Kidney epithelial cell (primary cell): ENCODE results near the gene NUP98. TPM values are rescaled to one million over a fixed set of nuclear protein-coding genes. Genes with fewer than 3 reads are reported as not detected.

Source experiments
- DNase-seq: peaks from one replicate; pipeline ENCODE4 v3.0.0-alpha.2; 2010; ENCODE audit warnings: low read depth
- H3K27me3 ChIP-seq: 2 replicates; pipeline ENCODE4 v1.6.0; 2011; ENCODE audit warnings: low read length; ENCODE audit not compliant: control insufficient read depth, insufficient read depth
- H3K36me3 ChIP-seq: 2 replicates; pipeline ENCODE4 v1.5.1; 2011; ENCODE audit warnings: low read length; ENCODE audit not compliant: control insufficient read depth, insufficient read depth
- H3K4me3 ChIP-seq: 2 replicates; pipeline ENCODE4 v1.5.1; 2011; ENCODE audit warnings: low read depth, mild to moderate bottlenecking, control low read depth, low read length
- CTCF ChIP-seq: IDR thresholded peaks from 2 replicates; pipeline ENCODE4 v1.5.1; 2011; ENCODE audit warnings: mild to moderate bottlenecking, moderate library complexity, low read length, control low read depth, inconsistent platforms; ENCODE audit not compliant: insufficient read depth, poor library complexity, severe bottlenecking
- total RNA-seq: library from RNA; depleted of rRNA; stranded (reverse); fragments of >200 nt; gene quantifications from 2 replicates; pipeline ENCODE4 v1.2.3, GENCODE V29; 2015

Gene NUP98
- total RNA-seq, 1 donor from 2014 or later, result 94.0 TPM

DNA sequence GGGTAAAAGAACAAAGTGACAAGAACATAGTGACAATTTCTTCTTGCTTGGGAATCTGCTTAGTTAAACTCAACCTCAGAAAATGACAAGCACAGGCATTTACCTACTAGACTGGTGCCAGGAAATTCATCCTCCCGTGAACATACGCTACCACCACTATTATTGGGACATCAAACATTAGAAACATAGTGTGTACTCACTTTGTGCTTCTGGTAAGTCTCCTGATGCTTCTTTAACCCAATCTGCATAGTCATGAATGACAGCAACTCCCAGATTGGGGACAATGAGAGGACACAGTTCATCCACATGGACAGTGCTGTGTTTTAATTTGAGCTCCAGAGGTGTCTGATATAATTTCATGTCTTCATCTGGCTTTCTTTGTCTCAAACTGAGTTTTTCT is 96.9 kb downstream of the NUP98 start:
- DNase-seq, result no peak
- no peak overlapping the region for H3K4me3 ChIP-seq
- H3K36me3 ChIP-seq, result no peaks in the 10 kb centered on the region
- H3K27me3 ChIP-seq, result no peaks in the 10 kb centered on the region
- TF ChIP-seq CTCF, result no peak

- Histone ChIP-seq H3K4me3 (no peak overlapping the region), H3K27me3 (no peaks in the 10 kb centered on the region), H3K36me3 (peaks cover 2% of the 10 kb centered on the region)
- TF ChIP-seq CTCF, result no peak
- DNase-seq, result no peak
Observed at GRCh38 chr11:3686751-3687150, 110.6 kb downstream of the NUP98 start.

GRCh38 chr11:3685923-3686322 is 111.4 kb downstream of the NUP98 start:
- peaks cover 2% of the 10 kb centered on the region for H3K36me3 ChIP-seq
- no peak overlapping the region for H3K4me3 ChIP-seq
- DNase-seq, result no peak
- no peaks in the 10 kb centered on the region for H3K27me3 ChIP-seq
- TF ChIP-seq CTCF, result no peak

DNA sequence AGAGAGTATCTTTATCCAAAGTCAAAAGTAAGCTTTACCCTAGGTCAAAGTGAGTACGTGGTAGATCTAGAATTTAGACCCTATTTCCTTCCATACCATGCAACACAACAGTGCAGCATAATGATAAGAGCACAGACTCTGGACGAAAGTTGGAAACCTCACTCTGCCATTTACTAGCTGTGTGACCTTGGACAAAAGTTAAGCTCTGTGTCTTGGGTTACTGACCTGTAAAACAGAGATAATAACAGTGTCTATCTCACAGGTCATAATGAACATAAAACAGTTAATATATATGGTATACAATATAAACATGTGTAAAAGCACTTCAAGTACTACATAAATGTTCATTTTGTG is 112.6 kb downstream of the NUP98 start:
- no peak overlapping the region for H3K4me3 ChIP-seq
- TF ChIP-seq CTCF, result no peak
- H3K36me3 ChIP-seq, result peaks cover 4% of the 10 kb centered on the region
- DNase-seq, result no peak
- H3K27me3 ChIP-seq, result no peaks in the 10 kb centered on the region

DNA sequence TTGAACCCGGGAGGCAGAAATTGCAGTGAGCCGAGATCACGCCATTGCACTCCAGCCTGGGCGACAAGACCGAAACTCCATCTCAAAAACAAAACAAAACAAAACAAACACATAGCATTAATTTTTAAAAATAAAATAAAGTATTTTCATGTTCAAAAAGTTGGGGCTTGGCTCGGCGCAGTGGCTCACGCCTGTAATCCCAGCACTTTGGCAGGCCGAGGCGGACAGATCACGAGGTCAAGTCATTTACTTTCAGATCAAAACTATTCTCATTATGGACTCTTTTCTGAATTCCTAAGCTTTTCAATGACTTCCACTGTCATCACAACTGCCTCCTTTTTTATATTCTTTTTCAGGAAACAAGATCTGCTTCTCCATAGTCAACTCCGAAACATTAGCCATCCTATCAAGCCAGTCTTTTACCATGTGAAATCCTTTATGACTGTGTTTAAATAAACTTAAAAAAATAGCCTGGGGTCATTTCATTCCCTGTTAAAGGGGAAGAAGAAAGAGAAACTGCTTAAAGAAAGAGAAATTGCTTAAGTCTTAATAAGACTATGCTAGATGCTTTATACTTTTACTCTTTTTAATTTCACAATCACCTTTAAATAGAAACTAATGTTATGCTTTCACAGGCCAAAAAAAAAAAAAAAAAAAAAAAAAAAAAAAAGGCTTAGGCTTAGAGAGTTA is 113.1 kb downstream of the NUP98 start:
- Histone ChIP-seq H3K4me3 (no peak overlapping the region), H3K36me3 (peaks cover 4% of the 10 kb centered on the region), H3K27me3 (no peaks in the 10 kb centered on the region)
- TF ChIP-seq CTCF, result no peak
- no peak for DNase-seq

- no peak for DNase-seq
Observed at GRCh38 chr11:3683039-3683438, 114.3 kb downstream of the NUP98 start.

More at GRCh38 chr11:3683039-3683438, 114.3 kb downstream of the NUP98 start:
- Histone ChIP-seq H3K27me3 (no peaks in the 10 kb centered on the region), H3K36me3 (peaks cover 4% of the 10 kb centered on the region), H3K4me3 (no peak overlapping the region)
- TF ChIP-seq CTCF, result no peak
